Fibroblast of villous mesenchyme (primary cell): ENCODE data around the gene HOPX. TPM values are rescaled to one million over a fixed set of nuclear protein-coding genes. Genes with fewer than 3 reads are reported as not detected.

Source experiments
- DNase-seq: peaks from one replicate; pipeline ENCODE4 v3.0.0-alpha.2; 2010; ENCODE audit warnings: low read depth
- H3K4me3 ChIP-seq: 2 replicates; pipeline ENCODE4 v1.5.1; 2011; ENCODE audit warnings: low read depth, mild to moderate bottlenecking, low read length
- CTCF ChIP-seq: IDR thresholded peaks from 2 replicates; pipeline ENCODE4 v1.5.1; 2012; ENCODE audit warnings: low read depth, mild to moderate bottlenecking, low read length; ENCODE audit not compliant: insufficient read depth
- total RNA-seq: library from RNA; depleted of rRNA; stranded (reverse); fragments of >200 nt; gene quantifications from 2 replicates; pipeline ENCODE4 v1.2.3, GENCODE V29; 2012

Gene HOPX
- total RNA-seq, 1 donor: under 0.01 TPM

- no peak for TF ChIP-seq CTCF
- no peak overlapping the region for H3K4me3 ChIP-seq
- no peak for DNase-seq
Observed at GRCh38 chr4:56630876-56631666, 50.0 kb downstream of the HOPX start.

GRCh38 chr4:56628592-56628991, 52.5 kb downstream of the HOPX start:
- no peak for TF ChIP-seq CTCF
- no peak overlapping the region for H3K4me3 ChIP-seq
- no peak for DNase-seq

GRCh38 chr4:56627985-56628384, 53.1 kb downstream of the HOPX start:
- peak; percentile 26 for DNase-seq
- no peak for TF ChIP-seq CTCF
- no peak overlapping the region for H3K4me3 ChIP-seq

GRCh38 chr4:56627375-56627774, 53.7 kb downstream of the HOPX start:
- no peak overlapping the region for H3K4me3 ChIP-seq
- DNase-seq: no peak
- TF ChIP-seq CTCF: no peak

- H3K4me3 ChIP-seq: no peak overlapping the region
- DNase-seq: no peak
- no peak for TF ChIP-seq CTCF
Observed at GRCh38 chr4:56626963-56627362, 54.1 kb downstream of the HOPX start.

GRCh38 chr4:56626420-56626819, 54.7 kb downstream of the HOPX start:
- no peak for TF ChIP-seq CTCF

GRCh38 chr4:56622176-56622575, 58.9 kb downstream of the HOPX start:
- no peak for TF ChIP-seq CTCF
- no peak for DNase-seq
- no peak overlapping the region for H3K4me3 ChIP-seq

More at GRCh38 chr4:56626420-56626819, 54.7 kb downstream of the HOPX start:
- DNase-seq: no peak
- no peak overlapping the region for H3K4me3 ChIP-seq
